CD4-positive, alpha-beta T cell (primary cell): ENCODE results near the gene STPG2. TPM values are rescaled to one million over a fixed set of nuclear protein-coding genes. Genes with fewer than 3 reads are reported as not detected.
A peak's percentile ranks its signal among the peaks of the same experiment; 100 is the strongest.

ENCODE experiments used
- ATAC-seq: fragments of 200-7000 bp; cut with Tn5 transposase; one replicate; pipeline ENCODE4 v1.10.0; 2022; ENCODE audit warnings: mild to moderate bottlenecking; ENCODE audit not compliant: poor library complexity
- CTCF ChIA-PET: fragments of 350-600 bp; sonication (Branson Sonifier 250); formaldehyde crosslinking; loops from one replicate; lab custom pipeline; 2021; ENCODE audit warnings: antibody characterized with exemption, inconsistent platforms; lab: Charles Lee
- POLR2A ChIA-PET: fragments of 350-600 bp; sonication (Branson Sonifier 250); formaldehyde crosslinking; loops from one replicate; lab custom pipeline; 2021; ENCODE audit warnings: antibody characterized with exemption, inconsistent platforms; lab: Charles Lee
- DNase-seq, 14 experiments: peaks; one replicate each; pipeline ENCODE4 v3.0.0-alpha.2; 2013 to 2020; ENCODE audit warnings: mixed read lengths in 2 of 14
- H3K27ac ChIP-seq, 2 donors: one replicate each; pipeline versions ENCODE4 v1.5.1 to v1.7.0; 2013; ENCODE audit warnings: low read length in 2 of 2, low read depth in 1 of 2, mild to moderate bottlenecking in 1 of 2
- H3K27me3 ChIP-seq, 2 experiments: 1 replicate in 1 of 2; 2 replicates in 1 of 2; pipeline versions ENCODE4 v1.6.1 to v1.7.0; 2013; ENCODE audit warnings: low read length in 2 of 2, control low read depth in 1 of 2, mild to moderate bottlenecking in 1 of 2, moderate library complexity in 1 of 2; ENCODE audit not compliant: insufficient read depth in 2 of 2, control insufficient read depth in 1 of 2
- H3K36me3 ChIP-seq: one replicate; pipeline ENCODE4 v1.6.1; 2013; ENCODE audit warnings: low read length, control low read depth; ENCODE audit not compliant: insufficient read depth
- H3K4me1 ChIP-seq: one replicate; pipeline ENCODE4 v1.6.1; 2013; ENCODE audit warnings: low read length, control low read depth; ENCODE audit not compliant: insufficient read depth
- H3K4me3 ChIP-seq: one replicate; pipeline ENCODE4 v1.5.1; 2013; ENCODE audit warnings: mild to moderate bottlenecking, low read length, moderate library complexity
- H3K9me3 ChIP-seq, 2 experiments: 1 replicate in 1 of 2; 2 replicates in 1 of 2; pipeline versions ENCODE4 v1.6.1 to v1.7.0; 2013; ENCODE audit warnings: low read length in 2 of 2, mild to moderate bottlenecking in 2 of 2, control low read depth in 1 of 2, moderate library complexity in 1 of 2; ENCODE audit not compliant: control insufficient read depth in 1 of 2, insufficient read depth in 1 of 2
- H3K27ac Mint-ChIP-seq: one replicate; pipeline ENCODE4 v1.8.0; 2020; ENCODE audit warnings: mixed read lengths
- H3K27me3 Mint-ChIP-seq: one replicate; pipeline ENCODE4 v1.8.0; 2021; ENCODE audit warnings: mixed read lengths
- H3K36me3 Mint-ChIP-seq: one replicate; pipeline ENCODE4 v1.8.0; 2021; ENCODE audit warnings: low read depth, mixed read lengths
- H3K4me1 Mint-ChIP-seq: one replicate; pipeline ENCODE4 v1.8.0; 2021; ENCODE audit warnings: low read depth, mixed read lengths
- H3K4me3 Mint-ChIP-seq: one replicate; pipeline ENCODE4 v1.8.0; 2020; ENCODE audit warnings: mild to moderate bottlenecking, mixed read lengths
- H3K9me3 Mint-ChIP-seq: one replicate; pipeline ENCODE4 v1.8.0; 2020; ENCODE audit warnings: mixed read lengths
- CTCF ChIP-seq: fragments of 200-600 bp; IDR thresholded peaks from one replicate; pipeline ENCODE4 v1.8.0; 2022; ENCODE audit warnings: antibody characterized with exemption, mild to moderate bottlenecking
- intact Hi-C, 2 experiments: fragments of 100-400 bp; cut with DNase I in 1 of 2; cut with micrococcal nuclease in 1 of 2; formaldehyde crosslinking; loops; one replicate each; pipeline versions ENCODE4 v1.15.1 to v1.9.0; 2023 to 2025; cut with DNase I, micrococcal nuclease
- total RNA-seq, 174 experiments: library from RNA in 2 of 174; stranded (reverse) in 2 of 174; gene quantifications; one replicate each; pipeline ENCODE4 v1.2.3 and lab custom pipeline; 2021 to 2026

The STPG2 gene
- total RNA-seq, 2 experiments from 2014 or later, result 0.22 to 0.28 TPM

- H3K4me1 Mint-ChIP-seq, result no peaks in the 10 kb centered on the region
- H3K4me3 ChIP-seq, result no peak overlapping the region
- H3K9me3 Mint-ChIP-seq, result peaks cover 6% of the 10 kb centered on the region
- no peaks in the 10 kb centered on the region for H3K27me3 ChIP-seq
- ATAC-seq (no peak), DNase-seq (peak in 3 of 14 experiments; percentile 3 to 31 (median 28))
- no peak overlapping the region for H3K27ac Mint-ChIP-seq
- H3K36me3 ChIP-seq, result no peaks in the 10 kb centered on the region
- no peaks in the 10 kb centered on the region for H3K4me1 ChIP-seq
- no peak for TF ChIP-seq CTCF
- intact Hi-C loops, result no loop called here
- no peak overlapping the region for H3K27ac ChIP-seq
- ChIA-PET POLR2A (no interaction called here), CTCF (interaction anchor here (3.1 kb wide), 1 partner anchor 11 kb away, joined by 8 read pairs; no protein-coding TSS in a partner anchor)
- H3K4me3 Mint-ChIP-seq, result no peak overlapping the region
- no peaks in the 10 kb centered on the region for H3K36me3 Mint-ChIP-seq
- H3K27me3 Mint-ChIP-seq, result no peaks in the 10 kb centered on the region
- peaks cover 0 to 9% of the 10 kb centered on the region in 2 experiments for H3K9me3 ChIP-seq
Observed at GRCh38 chr4:98113012-98113411, 30.3 kb downstream of the STPG2 start.

DNA sequence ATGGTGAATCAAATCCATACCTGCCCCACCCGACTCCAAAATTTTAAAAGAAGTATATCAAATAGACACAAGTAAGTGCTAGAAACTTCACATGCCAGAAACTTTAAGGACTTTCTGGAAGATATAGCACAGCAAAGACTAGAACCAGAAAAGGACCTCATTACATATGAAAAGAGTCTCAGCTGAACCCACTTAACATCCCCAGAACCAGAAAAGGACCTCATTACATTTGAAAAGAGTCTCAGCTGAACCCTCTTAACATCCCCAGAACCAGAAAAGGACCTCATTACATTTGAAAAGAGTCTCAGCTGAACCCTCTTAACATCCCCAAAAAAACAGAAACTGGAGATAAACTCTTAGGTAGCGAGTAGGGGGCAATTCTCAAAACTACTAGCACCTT is 32.3 kb downstream of the STPG2 start:
- no peak for DNase-seq
- CTCF ChIA-PET, result interaction anchor here (3.1 kb wide), 1 partner anchor 9 kb away, joined by 8 read pairs; no protein-coding TSS in a partner anchor

GRCh38 chr4:98110214-98110613 is 33.1 kb downstream of the STPG2 start:
- Mint-ChIP-seq H3K9me3 (no peaks in the 10 kb centered on the region), H3K27me3 (peaks cover 6% of the 10 kb centered on the region), H3K27ac (no peak overlapping the region), H3K4me1 (no peaks in the 10 kb centered on the region), H3K4me3 (no peak overlapping the region), H3K36me3 (no peaks in the 10 kb centered on the region)
- CTCF ChIA-PET, result interaction anchor here (1.3 kb wide), 1 partner anchor 32 kb away, joined by 3 read pairs; no protein-coding TSS in a partner anchor
- Histone ChIP-seq H3K36me3 (no peaks in the 10 kb centered on the region), H3K9me3 (no peaks in the 10 kb centered on the region), H3K4me1 (no peaks in the 10 kb centered on the region), H3K4me3 (no peak overlapping the region), H3K27me3 (peaks cover 2 to 3% of the 10 kb centered on the region in 2 experiments), H3K27ac (no peak overlapping the region)
- TF ChIP-seq CTCF, result no peak
- ATAC-seq (no peak), DNase-seq (no peak)
- POLR2A ChIA-PET, result no interaction called here
- intact Hi-C loops, result no loop called here

More for the DNA sequence above, 32.3 kb downstream of the STPG2 start:
- Histone ChIP-seq H3K9me3 (no peaks in the 10 kb centered on the region), H3K27ac (no peak overlapping the region), H3K27me3 (no peaks in the 10 kb centered on the region), H3K4me3 (no peak overlapping the region), H3K36me3 (no peaks in the 10 kb centered on the region), H3K4me1 (no peaks in the 10 kb centered on the region)
- no peak overlapping the region for H3K4me3 Mint-ChIP-seq
- H3K27me3 Mint-ChIP-seq, result peaks cover 6% of the 10 kb centered on the region
- no peak for ATAC-seq
- no peak overlapping the region for H3K27ac Mint-ChIP-seq
- intact Hi-C loops, result no loop called here
- no peaks in the 10 kb centered on the region for H3K9me3 Mint-ChIP-seq
- no peaks in the 10 kb centered on the region for H3K4me1 Mint-ChIP-seq
- H3K36me3 Mint-ChIP-seq, result no peaks in the 10 kb centered on the region
- POLR2A ChIA-PET, result no interaction called here
- TF ChIP-seq CTCF, result no peak
